NCI-H2107 treated with DMSO at 0.1 percent for 48 hours (cell line): ENCODE data around the gene PKDREJ.
"Not testable (repeated sequence)": the region's sequence is repeated elsewhere in the genome, so short reads cannot be mapped to it uniquely, and the experiment has no call there.

Experiments
- DNase-seq: peaks from one replicate; lab custom pipeline; 2025; ENCODE audit not compliant: unreplicated experiment; lab: John Stamatoyannopoulos, UW

Gene PKDREJ

DNA sequence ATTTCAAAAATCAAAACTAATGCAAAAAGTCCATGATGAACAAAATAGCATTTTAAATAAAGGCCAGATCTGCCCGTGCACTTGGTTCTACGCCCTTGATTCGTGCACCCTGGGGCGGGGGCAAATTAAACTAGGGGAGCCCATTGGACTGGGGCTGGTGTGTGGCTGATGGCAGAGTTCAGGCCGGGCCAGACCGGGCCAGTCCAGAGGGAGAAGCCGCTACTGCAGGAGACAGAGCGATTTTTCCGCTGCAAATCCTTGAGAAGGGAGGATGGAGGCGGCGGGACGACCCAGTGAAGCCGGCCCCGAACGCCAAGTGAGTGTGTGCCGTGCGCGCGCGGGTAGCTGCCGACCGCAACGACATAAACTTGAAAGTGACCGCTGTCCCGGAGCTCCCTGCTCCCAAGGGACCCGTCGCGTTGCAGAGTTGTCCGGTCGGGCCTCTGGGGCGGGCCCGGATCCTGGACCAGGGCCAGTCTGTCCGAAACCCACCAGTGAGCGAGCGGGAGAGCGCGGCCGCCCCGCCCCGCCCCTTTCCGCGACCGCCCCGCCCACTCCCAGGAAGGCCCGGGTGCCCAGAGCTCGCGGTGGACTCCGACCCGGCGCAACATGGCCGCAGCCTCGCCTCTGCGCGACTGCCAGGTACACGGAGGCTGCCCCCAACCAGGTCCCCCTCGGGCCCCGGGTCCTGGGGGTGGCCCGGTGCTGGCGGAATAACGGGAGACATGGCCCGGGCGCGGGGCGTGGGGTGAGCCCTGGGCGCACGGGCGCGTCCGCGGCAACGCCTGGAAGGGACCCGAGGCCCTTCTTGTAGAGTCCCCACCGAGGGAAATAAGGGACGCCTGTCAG lies 4.5 kb upstream of the PKDREJ start, which contains the start of gene TTC38:
TSS of gene TTC38 (plus strand) at position 578 of the 849 bp plus-strand sequence. CDS start at position 610, 32 bp downstream.
- DNase-seq, result no peak

DNA sequence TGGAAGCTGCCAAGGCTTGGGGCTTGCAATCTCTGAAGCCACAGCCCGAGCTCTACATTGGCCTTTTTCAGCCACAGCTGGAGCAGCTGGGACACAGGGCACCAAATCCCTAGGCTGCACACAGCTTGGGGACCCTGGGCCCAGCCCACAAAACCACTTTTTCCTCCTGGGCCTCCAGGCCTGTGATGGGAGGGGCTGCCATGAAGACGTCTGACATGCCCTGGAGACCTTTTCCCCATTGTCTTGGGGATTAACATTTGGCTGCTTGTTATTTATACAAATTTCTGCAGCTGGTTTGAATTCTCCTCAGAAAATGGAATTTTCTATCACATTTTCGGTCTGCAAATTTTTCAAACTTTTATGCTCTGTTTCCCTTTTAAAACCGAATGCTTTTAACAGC lies 2.5 kb upstream of the PKDREJ start:
- not testable (repeated sequence) for DNase-seq

DNA sequence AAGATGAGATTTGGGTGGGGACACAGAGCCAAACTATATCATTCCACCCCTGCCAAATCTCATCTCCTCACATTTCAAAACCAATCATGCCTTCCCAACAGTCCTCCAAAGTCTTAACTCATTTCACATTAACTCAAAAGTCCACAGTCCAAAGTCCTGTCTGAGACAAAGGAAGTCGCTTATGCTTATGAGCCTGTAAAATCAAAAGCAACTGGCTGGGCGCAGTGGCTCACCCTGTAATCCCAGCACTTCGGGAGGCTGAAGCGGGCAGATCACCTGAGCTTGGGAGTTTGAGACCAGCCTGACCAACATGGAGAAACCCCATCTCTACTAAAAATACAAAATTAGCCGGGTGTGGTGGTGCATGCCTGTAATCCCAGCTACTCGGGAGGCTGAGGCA lies 1.4 kb upstream of the PKDREJ start:
- DNase-seq, result not testable (repeated sequence)

DNA sequence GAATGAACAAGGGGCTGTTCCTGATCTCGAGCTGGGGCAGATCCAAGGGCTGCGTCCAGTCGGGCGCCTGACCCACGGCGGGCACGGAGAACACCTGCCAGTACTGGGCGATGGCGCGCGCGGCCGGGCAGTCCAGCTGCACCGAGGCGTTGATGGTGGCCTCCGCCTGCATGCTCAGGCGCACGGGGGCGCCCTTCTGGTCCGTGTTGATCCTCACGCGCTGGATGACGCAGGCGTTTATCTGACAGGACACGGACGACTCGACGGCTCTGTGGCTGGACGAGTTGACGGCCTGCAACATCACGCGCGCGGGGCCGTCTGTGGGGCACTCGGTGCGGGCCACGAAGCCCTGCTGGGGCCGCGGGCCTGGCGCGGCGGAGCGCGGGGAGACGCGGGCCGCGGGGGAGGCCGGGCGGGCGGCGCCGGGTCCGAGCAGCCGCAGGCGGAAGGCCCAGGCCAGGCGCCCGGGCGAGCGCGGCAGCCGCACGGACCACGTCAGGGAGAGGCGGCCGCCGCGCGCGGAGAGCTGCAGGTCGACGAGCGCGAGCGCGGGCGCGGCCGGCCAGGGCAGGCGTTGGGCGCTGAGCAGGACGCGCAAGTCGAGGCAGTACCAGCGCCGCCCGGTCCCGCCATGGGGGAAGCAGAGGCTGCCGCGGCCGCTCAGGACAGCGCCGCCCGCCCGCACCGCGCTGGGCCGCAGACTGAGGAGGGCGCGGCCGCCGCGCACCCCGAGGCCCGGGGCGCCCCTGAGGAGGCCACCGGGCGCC lies 511 bp downstream of the PKDREJ start:
- DNase-seq, result no peak

DNA sequence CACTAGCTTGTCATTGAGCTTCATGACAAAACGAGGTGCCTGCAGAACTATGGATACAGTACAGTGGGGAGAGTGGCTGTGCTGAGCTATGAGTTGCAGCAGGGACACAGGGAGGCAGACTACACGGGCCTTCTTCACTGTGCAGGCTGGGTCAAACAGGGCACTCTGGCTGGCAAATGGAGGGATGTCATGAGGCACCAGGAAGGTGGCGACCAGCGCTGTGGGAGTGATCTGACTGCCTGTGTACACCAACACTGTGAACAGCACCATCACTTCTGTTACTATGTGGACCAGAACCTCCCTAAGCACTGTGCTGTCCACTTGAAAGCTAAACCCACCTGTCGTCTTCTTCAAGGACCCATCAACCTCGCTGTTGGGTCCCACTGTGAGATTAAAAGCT lies 3.1 kb downstream of the PKDREJ start:
- no peak for DNase-seq

DNA sequence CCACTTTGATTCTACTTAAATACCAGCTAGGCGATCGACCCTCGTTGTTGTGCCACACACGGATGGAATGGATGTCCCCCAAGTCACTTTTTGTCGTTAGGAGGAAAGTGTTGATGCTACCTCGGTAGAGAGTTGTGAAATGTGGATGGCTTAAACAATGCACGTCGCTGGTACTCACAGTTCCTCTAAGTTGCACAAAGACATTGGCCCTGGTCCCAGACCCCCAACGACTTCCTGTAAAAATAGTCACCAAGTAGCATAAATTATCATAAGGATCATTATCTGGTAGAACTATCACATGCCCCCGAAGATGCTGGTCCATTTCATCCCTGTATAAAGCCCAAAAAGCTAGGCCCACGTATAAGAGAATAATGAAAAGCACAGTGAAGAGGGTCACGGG lies 3.8 kb downstream of the PKDREJ start:
- DNase-seq, result no peak

DNA sequence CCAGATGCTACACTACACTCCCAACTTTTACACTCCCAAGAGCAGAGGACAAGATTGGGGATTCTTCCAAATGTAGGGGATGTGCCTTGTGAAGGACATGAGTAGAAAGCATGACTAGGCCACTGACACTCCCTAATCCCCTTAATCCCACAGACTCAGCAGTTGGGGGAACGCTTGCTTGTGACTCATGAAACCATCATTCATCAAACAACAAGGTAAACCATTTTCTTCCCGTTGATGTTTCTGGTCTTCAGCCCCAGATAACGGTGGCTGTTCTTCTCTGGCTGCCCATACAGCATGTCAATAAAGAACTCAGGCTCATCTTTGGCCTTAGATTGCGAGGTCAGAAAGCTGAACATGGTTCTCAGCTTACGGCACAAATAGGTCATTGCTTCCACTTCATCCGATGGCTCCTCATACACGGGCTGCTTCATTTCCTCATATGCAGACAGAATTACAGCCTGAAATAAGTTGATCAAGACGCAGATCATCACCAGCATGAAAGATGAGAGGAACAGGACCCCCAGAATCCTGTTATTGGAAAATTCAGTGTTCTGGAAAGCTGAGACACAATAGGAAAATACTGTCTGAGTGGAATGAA lies 6.7 kb downstream of the PKDREJ start:
- DNase-seq, result no peak

DNA sequence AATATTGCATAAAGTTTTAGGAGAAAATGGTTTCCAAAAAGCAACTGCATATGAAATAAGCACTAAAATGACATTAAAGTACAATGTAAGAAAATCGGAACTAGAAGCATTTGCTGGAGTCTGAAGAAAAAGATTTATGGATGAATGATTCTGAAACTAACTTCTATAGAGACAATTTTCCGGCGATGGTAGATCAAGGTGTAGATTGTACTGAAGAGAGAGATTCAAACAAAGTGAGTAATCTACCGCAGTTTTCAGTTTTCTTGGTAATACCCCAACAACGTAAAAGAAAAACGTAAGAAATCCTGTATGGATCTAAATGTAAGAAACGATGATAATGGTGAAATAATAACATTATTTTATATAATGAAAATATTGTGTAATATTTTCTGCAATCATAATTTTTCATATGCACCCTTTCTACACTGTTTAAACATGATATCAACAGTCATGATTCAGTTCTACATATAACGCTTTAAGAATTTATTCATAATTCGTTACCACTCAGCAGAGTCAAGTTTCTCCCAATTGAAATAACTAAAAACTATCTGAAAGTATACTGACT lies 11.2 kb downstream of the PKDREJ start:
- no peak for DNase-seq

DNA sequence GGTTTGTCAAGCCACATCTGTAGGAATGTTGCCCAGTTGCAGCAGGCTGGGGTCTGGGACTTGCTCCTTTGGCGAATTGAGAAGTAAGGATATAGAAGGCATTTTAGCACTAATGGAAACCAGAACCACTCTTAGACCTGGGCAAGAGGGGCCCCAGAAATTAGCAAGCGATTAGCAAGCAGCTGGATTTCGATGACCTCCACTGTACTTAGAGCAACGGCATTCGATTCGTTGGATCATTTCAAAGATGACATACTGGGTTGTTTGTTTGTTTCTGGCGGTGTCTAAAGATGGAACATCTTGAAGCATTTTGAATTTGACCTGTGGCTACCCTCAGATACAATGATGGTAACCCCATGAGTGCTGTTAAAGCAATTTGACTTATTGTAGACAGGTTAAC lies 11.9 kb downstream of the PKDREJ start:
- DNase-seq, result no peak

DNA sequence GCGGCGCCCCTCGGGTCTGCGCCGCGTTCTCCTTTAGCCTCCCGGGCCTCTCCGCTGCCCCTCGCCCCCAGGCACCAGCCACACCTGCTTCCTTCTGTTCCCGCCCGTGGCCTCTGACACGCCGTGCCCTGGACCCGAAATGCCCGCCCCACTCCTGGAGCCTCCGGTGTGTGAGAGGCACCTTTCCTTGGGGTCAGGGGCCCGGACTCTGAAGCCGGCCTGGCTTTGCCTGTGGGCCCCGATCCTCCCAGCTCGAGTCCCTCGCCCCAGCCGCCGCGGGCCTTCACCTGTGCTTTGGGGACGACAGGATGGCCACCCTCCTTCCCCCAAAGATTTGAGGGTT lies 12.4 kb downstream of the PKDREJ start:
- no peak for DNase-seq

DNA sequence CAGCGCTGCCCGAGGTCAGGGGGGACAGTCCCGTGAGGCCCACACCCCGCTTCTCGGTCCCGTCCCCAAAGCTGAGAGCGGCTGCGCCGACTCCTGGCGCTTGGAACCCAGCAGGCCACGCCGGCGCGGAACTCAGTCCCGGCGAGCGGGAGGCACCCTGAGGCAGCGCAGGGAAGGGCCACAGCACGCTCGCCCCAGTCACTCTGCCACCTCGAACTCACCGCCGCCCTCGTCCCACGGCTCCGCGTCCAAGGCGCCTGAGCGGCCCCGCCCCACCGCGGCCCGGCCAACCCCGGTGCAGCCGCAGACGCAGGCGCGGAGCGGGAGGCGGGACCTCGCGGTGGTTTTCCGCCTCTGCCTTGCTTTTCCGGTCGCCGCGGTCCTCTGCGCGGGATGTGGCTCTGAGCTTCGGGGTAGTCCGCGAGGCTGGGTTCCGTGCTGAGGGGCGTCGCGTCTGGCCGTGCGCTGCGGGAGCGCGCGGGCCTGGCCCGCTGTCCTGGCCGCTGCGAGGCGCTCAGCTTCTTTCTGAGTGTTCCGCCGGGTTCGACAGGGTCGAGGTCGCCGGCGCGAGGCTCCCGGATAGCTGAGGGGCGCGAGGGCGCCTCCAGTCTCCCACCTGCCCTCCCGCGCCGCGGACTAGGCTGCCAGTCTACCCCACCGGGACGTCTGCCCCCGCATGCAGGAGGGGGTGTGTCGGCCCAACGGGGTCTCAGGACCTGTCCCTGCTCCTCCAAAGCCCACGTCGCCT lies 12.9 kb downstream of the PKDREJ start, which contains the start of gene CDPF1:
TSS of gene CDPF1 (minus strand) at position 259 of the 748 bp plus-strand sequence. CDS start 2,009 bp downstream, outside the sequence.
- DNase-seq, result peak; percentile 61

DNA sequence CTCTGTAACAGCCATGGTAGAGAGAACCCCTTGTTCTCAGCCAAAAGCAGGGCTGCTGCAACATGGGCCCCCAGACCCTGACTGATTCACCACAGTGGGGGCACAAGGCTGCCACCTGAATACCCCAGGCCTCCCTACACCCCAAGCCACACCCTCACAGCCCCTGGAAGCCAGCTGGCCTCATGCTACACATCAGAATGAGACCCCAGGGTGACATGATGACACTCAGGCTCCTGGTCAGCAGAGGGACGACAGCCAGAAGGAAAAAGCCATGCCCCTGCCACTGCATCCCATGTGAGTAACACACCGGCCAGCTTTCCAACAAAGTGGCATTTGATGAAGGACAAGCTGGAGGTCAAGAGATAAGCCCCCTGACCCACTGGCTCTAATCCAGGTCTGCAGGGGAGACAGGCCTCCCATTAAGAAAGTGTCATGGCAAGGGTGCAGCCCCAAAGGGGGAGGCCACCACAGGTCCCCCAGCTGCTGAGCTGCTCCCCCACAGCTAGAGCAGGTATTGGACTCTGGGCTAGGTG lies 15.6 kb downstream of the PKDREJ start:
- no peak for DNase-seq

DNA sequence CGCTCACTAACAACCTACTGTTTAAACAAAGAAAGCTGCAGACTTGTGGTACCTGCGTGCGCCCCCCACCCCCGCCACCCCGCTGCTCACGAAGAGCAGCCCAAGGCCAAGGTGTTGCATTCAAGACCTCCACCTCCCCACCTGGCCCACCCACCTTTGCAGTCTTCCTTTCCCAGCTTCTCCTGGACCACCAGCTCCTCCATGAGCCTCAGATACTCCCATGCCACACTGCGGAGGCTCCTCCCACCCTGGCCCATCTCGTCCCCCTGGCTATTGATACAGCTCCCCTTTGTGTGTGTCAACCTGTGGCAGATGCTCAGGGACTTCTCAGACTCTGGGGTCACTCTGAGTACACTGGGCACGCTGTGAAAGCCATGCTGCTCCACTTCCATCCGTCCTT lies 17.0 kb downstream of the PKDREJ start:
- DNase-seq, result no peak

DNA sequence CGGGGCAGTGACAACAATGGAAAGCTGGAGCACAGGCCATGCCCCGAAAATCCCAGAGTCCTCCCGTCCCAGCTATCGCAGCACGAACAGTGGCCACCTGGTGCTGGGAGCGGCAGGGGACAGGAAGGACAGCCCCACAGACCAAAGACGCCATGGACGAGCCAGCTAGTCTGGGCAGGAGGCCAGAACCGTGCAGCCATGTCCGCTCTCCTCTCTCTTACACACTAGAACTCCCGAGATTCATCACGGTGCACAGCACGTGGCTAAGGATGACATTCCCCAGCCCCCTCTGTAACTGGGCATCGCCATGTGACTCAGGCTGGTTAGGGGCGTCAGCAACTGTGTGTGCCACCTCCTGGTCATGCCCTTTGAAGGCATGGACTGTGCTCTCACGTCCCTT lies 17.6 kb downstream of the PKDREJ start:
- no peak for DNase-seq

DNA sequence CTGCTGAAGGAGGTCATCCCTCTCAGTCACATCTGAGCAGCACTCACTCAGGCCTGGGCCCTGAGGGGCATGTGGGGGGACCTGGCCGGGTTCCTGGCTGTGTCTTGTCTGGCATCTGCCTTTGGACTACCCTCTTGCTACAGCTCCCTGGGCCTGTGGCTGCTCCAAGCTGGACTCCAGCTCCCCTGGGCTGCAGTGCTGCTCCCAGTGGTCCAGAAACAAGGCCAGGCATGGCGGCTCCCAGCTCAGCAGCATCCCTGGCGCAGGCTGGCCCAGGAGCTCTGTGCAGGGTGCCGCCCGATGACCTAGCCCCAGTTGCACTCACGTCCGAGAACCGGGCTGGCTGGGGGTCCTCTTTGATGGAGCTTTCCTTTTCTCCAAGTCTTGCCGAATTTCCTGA lies 18.4 kb downstream of the PKDREJ start:
- DNase-seq, result no peak

DNA sequence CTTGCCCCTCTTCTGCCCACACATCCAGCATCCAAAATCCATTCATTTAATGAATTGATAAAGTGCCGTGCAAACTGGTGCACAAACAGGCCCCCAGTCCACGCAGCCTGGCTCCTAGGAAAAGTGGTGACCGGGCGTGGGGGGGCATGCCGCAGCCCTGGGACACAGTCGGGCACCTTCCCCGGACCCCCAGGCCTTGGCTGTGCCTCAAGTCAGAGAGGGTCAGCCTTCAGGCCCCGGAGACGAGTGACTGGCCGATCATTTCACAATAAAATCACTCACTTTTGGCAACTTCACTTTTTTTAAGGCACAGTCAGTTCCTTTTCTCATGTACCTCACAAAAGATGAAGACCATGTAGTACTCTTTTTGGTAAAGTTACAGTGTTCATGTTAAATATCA lies 21.1 kb downstream of the PKDREJ start:
- no peak for DNase-seq

DNA sequence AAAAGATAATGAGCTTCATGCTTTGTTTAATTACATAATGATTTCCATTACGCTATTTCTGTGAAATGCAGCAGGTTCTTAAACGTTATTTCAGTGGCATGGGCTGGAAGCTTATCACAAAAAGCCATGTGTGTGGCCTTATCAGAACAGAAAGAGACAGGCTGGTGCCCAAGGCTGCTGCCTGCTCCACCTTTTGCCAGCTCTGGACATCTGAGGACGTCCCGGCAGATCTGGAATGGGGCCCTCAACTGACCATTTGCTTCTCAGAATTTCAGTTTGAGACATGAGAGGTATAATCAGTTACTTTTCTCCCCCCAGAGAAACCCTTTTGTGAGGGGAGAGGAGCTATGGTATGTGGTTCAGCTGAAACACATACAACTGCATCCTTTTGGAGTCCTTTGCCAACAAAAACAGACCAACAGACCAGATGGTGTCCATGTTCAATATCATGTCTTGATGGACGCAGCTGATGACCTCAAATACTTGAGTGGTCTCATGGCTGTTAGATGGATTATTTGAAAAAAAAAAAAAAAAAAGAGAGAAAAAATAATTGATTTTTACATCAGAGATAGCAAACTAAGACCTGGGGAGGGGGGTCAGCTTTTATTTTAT lies 21.6 kb downstream of the PKDREJ start:
- no peak for DNase-seq

DNA sequence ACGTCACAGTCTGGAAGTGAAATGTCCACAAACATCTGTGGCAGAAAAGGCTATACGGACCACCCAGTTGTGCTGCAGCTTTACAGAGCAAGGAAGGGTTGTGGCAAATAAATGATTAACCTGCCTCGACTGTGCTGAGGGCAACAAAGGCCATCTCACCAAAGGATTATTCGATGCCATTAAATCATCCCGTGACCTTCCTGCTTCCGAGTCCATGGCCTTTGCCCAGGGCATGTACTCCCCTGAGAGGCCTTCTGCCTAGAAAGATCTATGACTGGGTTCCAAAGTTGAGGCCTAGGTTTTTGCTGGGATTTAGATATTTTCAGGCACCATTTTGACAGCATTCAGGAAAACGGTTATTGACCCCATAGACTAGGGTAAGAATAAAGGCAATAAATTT lies 22.2 kb downstream of the PKDREJ start:
- DNase-seq, result no peak

DNA sequence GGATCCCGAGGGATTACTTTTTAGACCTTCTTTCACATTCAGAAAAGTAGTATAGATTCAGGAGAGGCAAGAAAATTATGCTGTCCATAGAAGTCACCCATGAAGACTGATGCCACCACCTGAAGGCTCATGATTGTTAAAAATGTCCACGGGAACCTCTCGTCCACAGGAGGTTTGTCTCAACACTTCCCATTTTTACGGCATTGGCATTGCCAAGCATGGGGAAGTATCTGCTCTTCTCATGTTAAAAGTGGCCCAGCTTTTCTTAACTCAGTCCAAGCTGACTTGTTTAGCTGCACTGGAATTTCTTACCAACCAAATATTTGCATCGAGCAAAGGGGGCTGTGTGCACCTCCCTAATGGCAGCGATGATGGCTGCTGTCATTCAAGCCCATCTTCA lies 22.6 kb downstream of the PKDREJ start:
- no peak for DNase-seq

DNA sequence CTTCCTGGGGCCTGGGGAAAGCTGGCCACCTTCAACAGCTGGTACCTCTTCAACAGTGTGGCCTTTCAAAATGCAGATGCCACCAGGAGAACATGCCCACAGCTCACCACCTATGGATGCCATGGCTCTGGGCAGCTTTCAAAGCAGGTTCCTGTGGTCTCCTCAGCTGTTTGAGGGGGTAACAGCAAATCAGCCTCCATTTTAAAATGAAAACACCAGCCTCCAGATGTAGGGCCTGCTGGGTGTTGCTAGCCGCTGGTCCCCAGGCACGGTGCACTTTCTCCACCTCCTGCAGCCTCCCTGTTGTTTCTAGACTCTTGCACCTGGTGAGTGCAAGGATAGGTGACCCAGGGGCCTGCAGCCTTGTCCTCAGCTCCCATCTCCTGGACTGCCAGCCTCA lies 23.1 kb downstream of the PKDREJ start:
- DNase-seq, result no peak
